ENCODE data around the gene GABRP.

The GABRP gene
- total RNA-seq, result 0 to 0.19 (median 0) reads per million in 9 experiments

DNA sequence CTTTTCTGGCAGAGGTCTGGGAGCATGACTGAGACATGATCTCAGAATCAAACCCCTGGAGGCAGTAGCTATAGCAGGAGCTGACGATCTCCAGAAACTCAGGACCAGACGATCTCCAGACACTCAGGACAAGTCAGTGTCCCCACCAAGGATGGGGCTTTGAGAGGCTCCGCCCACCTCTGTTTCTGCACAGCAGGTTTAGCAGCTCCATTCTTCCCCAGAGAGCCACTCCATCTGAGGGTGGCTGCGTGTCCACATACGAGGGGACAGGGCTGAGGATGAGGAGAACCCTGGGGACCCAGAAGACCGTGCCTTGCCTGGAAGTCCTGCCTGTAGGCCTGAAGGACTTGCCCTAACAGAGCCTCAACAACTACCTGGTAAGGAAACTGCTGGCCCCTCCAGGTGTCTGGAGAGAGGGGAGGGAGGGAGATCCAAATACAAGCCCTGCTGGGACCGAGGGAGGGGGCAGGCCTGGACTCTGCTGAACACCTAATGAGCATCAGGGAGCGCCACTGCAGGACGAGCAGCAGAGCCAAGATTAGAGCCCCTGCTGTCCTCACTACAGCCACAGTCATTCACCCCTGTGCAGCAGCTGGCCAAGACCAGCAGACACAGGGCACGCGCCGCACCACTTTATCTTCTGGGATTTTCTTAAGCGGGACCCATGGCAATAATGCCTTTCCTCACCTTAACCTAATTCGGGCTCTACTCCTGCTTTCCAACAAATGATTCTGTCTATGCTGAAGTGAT lies at the start of gene GABRP:
GABRP (plus strand) TSS at position 228 of the 750 bp plus-strand sequence. CDS start 4,891 bp downstream, outside the sequence.
- ATAC-seq (replicated peaks) (no peak), DNase-seq (no peak)
- no peak within 1 kb of the TSS for H3K4me3 Mint-ChIP-seq
- H3K4me1 Mint-ChIP-seq (ENCODE audit: low read depth in 2 of 2), result no peaks in the 10 kb centered on the region
- peaks cover 14 to 22% of the 10 kb centered on the region in 2 donors for H3K27me3 Mint-ChIP-seq
- no peaks in the 10 kb centered on the region for H3K36me3 Mint-ChIP-seq (ENCODE audit: insufficient read depth)
- no peaks in the 10 kb centered on the region for H3K9me3 Mint-ChIP-seq
- H3K27ac Mint-ChIP-seq, result no peak within 1 kb of the TSS

DNA sequence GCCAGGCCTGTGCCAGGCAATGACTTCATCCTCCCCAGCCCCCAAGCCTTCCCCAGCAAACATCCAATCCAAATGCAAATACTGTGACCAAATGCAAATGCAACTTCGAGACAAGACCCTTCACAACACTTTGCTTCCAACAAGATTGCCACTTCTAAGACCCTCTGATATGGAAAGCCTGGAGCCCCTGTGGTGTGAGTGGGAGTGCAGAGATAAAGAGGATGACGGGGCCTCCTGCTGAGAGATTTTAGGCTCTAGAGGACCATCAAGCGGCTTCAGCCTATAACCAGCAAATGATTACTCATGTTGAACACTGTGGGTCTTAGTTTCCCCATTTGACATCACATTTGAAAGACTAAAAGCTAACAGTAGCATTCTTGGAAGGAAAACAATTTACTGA lies 46.6 kb upstream of the GABRP start:
- peaks cover 0 to 22% of the 10 kb centered on the region in 2 donors for H3K9me3 Mint-ChIP-seq
- peaks cover 10 to 56% of the 10 kb centered on the region in 2 donors for H3K27me3 Mint-ChIP-seq
- no peak overlapping the region for H3K4me3 Mint-ChIP-seq
- H3K27ac Mint-ChIP-seq, result no peak overlapping the region
- no peaks in the 10 kb centered on the region for H3K36me3 Mint-ChIP-seq (ENCODE audit: insufficient read depth)
- DNase-seq, result no peak
- no peak for ATAC-seq (replicated peaks)
- H3K4me1 Mint-ChIP-seq (ENCODE audit: low read depth in 2 of 2), result no peaks in the 10 kb centered on the region

- no peak overlapping the region for H3K4me3 Mint-ChIP-seq
- H3K27me3 Mint-ChIP-seq, result peaks cover 16 to 54% of the 10 kb centered on the region in 2 donors
- ATAC-seq (replicated peaks) (no peak), DNase-seq (no peak)
- no peak overlapping the region for H3K27ac Mint-ChIP-seq
- H3K9me3 Mint-ChIP-seq, result peaks cover 0 to 21% of the 10 kb centered on the region in 2 donors
- H3K36me3 Mint-ChIP-seq (ENCODE audit: insufficient read depth), result no peaks in the 10 kb centered on the region
- no peaks in the 10 kb centered on the region for H3K4me1 Mint-ChIP-seq (ENCODE audit: low read depth in 2 of 2)
These were observed 45.9 kb upstream of the GABRP start for GRCh38 chr5:170737591-170737990.

- DNase-seq (no peak), ATAC-seq (replicated peaks) (no peak)
- Mint-ChIP-seq H3K27ac (no peak overlapping the region), H3K36me3 (ENCODE audit: insufficient read depth) (no peaks in the 10 kb centered on the region), H3K4me1 (ENCODE audit: low read depth in 2 of 2) (no peaks in the 10 kb centered on the region), H3K4me3 (no peak overlapping the region), H3K9me3 (peaks cover 0 to 11% of the 10 kb centered on the region in 2 donors), H3K27me3 (peaks cover 25 to 52% of the 10 kb centered on the region in 2 donors)
These were observed 44.7 kb upstream of the GABRP start for GRCh38 chr5:170738840-170739239.

- no peak for ATAC-seq (replicated peaks)
- DNase-seq, result no peak
- peaks cover 0 to 2% of the 10 kb centered on the region in 2 donors for H3K4me1 Mint-ChIP-seq (ENCODE audit: low read depth in 2 of 2)
- H3K4me3 Mint-ChIP-seq, result no peak overlapping the region
- H3K27me3 Mint-ChIP-seq, result peaks cover 30 to 57% of the 10 kb centered on the region in 2 donors
- no peaks in the 10 kb centered on the region for H3K36me3 Mint-ChIP-seq (ENCODE audit: insufficient read depth)
- H3K27ac Mint-ChIP-seq, result no peak overlapping the region
- peaks cover 0 to 11% of the 10 kb centered on the region in 2 donors for H3K9me3 Mint-ChIP-seq
These were observed 44.1 kb upstream of the GABRP start for GRCh38 chr5:170739446-170739845.

DNA sequence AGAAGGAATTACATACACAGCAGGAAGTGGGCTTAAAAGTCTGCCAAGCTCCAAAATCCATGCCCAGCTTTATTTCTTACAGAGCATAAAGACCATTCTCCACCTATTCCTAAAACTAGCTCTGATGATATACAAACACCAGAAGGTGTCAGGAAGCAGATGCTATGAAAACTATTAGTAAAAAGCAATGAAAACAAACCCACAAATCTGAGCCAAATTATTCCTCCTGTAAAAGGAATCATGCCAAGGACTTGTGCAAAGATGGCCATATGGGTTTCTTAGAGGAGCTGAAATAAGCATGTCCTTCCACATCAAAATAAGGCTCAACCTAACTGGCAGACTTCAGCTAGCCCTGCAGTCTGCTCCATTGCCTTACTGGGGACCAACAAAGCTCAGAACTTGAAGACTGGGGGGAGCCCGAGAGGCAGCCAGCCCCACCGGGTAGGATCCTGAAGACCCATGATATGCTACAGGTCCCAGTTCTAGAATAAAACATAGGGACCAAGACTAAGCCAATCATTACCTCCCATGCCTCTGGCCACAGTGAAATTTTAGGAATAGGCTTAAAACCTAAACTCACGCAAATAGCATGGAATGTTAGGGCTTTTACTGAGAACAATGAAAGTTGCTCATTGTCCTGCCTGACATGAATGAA lies 42.8 kb upstream of the GABRP start:
- DNase-seq (no peak), ATAC-seq (replicated peaks) (no peak)
- H3K27ac Mint-ChIP-seq, result no peak overlapping the region
- H3K4me1 Mint-ChIP-seq (ENCODE audit: low read depth in 2 of 2), result peaks cover 0 to 2% of the 10 kb centered on the region in 2 donors
- H3K36me3 Mint-ChIP-seq (ENCODE audit: insufficient read depth), result no peaks in the 10 kb centered on the region
- H3K9me3 Mint-ChIP-seq, result peaks cover 0 to 11% of the 10 kb centered on the region in 2 donors
- H3K4me3 Mint-ChIP-seq, result no peak overlapping the region
- H3K27me3 Mint-ChIP-seq, result peaks cover 30 to 53% of the 10 kb centered on the region in 2 donors

GRCh38 chr5:170741801-170742200 lies 41.7 kb upstream of the GABRP start:
- ATAC-seq (replicated peaks), result no peak
- Mint-ChIP-seq H3K36me3 (ENCODE audit: insufficient read depth) (no peaks in the 10 kb centered on the region), H3K27me3 (peaks cover 29 to 53% of the 10 kb centered on the region in 2 donors), H3K9me3 (no peaks in the 10 kb centered on the region), H3K27ac (no peak overlapping the region), H3K4me3 (no peak overlapping the region), H3K4me1 (ENCODE audit: low read depth in 2 of 2) (peaks cover 0 to 2% of the 10 kb centered on the region in 2 donors)
- DNase-seq, result no peak

DNA sequence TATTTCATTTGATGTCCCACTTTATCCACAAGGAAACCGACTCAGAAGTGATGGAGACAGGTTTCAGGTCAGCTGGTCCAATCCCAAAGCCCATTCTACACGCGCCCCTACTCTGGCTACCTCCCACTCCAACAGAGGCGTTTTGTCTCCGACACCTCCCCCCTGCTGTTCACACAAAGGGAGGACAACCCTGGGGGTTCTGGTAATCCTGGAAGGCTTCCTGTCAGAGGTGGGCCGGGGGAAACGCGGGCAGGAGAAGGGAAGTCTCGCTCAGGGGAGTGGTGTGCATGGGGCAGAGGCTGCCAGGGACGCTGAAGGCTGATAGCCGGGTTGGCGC lies 39.7 kb upstream of the GABRP start:
- Mint-ChIP-seq H3K9me3 (no peaks in the 10 kb centered on the region), H3K27ac (peak overlapping the region in 1 of 2 donors; percentile 46), H3K4me1 (ENCODE audit: low read depth in 2 of 2) (peaks cover 0 to 2% of the 10 kb centered on the region in 2 donors), H3K4me3 (no peak overlapping the region), H3K36me3 (ENCODE audit: insufficient read depth) (no peaks in the 10 kb centered on the region), H3K27me3 (peaks cover 44 to 68% of the 10 kb centered on the region in 2 donors)
- DNase-seq (no peak), ATAC-seq (replicated peaks) (no peak)

- no peaks in the 10 kb centered on the region for H3K9me3 Mint-ChIP-seq
- peaks cover 0 to 2% of the 10 kb centered on the region in 2 donors for H3K4me1 Mint-ChIP-seq (ENCODE audit: low read depth in 2 of 2)
- H3K27me3 Mint-ChIP-seq, result peaks cover 60 to 76% of the 10 kb centered on the region in 2 donors
- ATAC-seq (replicated peaks) (no peak), DNase-seq (no peak)
- no peak overlapping the region for H3K27ac Mint-ChIP-seq
- H3K36me3 Mint-ChIP-seq (ENCODE audit: insufficient read depth), result no peaks in the 10 kb centered on the region
- no peak overlapping the region for H3K4me3 Mint-ChIP-seq
These were observed 37.9 kb upstream of the GABRP start for GRCh38 chr5:170745481-170746071.

DNA sequence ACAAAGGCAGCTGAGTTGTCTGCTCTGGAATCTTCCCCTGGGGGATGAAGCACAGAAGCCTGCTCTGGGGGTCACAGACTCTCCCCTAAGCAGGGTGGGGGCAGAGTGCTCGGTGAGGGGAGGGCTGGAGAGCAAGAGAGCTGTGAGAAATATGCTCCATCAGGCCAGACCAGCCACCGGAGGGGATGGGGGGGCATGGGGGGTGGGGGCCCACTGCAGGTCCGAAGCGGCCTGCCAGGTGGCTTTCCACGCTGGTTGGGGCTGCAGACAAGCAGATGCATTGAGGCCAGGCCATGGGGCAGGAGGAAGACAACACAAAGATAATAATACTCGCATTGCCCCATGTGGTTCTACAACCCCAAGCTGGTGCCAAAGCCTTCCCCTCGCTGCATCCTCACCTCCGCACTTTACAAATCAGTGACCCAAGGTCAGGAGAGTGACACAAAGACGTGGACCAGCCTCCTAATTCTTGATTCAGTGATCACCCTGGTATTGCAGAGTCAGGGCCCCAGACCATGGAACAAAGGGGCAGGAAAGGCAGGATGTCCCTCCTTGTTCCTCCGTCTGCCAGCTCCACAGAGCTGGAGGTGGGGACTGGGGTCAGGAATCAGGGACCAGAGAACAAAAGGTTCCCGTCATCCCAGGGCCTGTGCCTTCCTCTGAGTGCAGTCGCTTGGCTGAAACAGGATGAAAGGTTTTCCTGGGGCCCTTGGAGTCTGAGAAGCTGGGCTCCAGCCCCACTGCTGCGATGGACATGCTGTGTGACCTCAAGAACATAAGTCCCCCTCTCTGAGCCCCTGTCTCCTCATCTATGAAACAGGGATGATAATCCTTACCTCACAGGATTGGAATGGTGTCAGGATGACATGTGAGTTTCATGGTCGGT lies 37.2 kb upstream of the GABRP start:
- Mint-ChIP-seq H3K27me3 (peaks cover 64 to 82% of the 10 kb centered on the region in 2 donors), H3K4me3 (no peak overlapping the region), H3K27ac (no peak overlapping the region), H3K4me1 (ENCODE audit: low read depth in 2 of 2) (peaks cover 0 to 2% of the 10 kb centered on the region in 2 donors), H3K9me3 (no peaks in the 10 kb centered on the region), H3K36me3 (ENCODE audit: insufficient read depth) (no peaks in the 10 kb centered on the region)
- ATAC-seq (replicated peaks) (no peak), DNase-seq (no peak)

GRCh38 chr5:170746961-170747340 lies 36.6 kb upstream of the GABRP start:
- H3K4me3 Mint-ChIP-seq, result no peak overlapping the region
- ATAC-seq (replicated peaks) (no peak), DNase-seq (no peak)
- peaks cover 0 to 2% of the 10 kb centered on the region in 2 donors for H3K4me1 Mint-ChIP-seq (ENCODE audit: low read depth in 2 of 2)
- H3K27ac Mint-ChIP-seq, result no peak overlapping the region
- H3K9me3 Mint-ChIP-seq, result no peaks in the 10 kb centered on the region
- H3K36me3 Mint-ChIP-seq (ENCODE audit: insufficient read depth), result no peaks in the 10 kb centered on the region
- H3K27me3 Mint-ChIP-seq, result peaks cover 59 to 78% of the 10 kb centered on the region in 2 donors

DNA sequence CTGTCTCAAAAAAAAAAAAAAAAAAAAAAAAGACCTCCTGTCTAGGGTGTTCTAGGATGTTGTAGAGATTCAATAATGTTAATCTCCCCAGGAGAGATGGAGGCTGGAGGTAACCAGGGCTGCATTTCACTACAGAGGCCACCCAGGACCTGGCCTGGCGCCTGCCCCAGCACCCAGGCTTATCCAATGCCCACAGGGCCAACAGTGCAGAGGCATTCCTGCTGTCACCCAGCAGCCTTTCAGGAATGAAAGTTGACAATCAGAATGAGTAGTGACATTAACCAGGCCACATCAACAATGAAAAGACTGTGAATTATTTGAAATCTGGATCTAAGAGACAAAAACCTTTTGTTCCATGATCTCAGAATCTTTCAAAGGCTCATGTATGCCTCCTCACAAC lies 36.2 kb upstream of the GABRP start:
- Mint-ChIP-seq H3K4me3 (no peak overlapping the region), H3K27me3 (peaks cover 55 to 79% of the 10 kb centered on the region in 2 donors), H3K9me3 (no peaks in the 10 kb centered on the region), H3K36me3 (ENCODE audit: insufficient read depth) (no peaks in the 10 kb centered on the region), H3K4me1 (ENCODE audit: low read depth in 2 of 2) (peaks cover 0 to 2% of the 10 kb centered on the region in 2 donors), H3K27ac (no peak overlapping the region)
- DNase-seq, result no peak
- no peak for ATAC-seq (replicated peaks)

- Mint-ChIP-seq H3K27ac (no peak overlapping the region), H3K27me3 (peaks cover 52 to 83% of the 10 kb centered on the region in 2 donors)
These were observed 35.7 kb upstream of the GABRP start for GRCh38 chr5:170747851-170748250.

More at GRCh38 chr5:170747851-170748250, 35.7 kb upstream of the GABRP start:
- H3K4me3 Mint-ChIP-seq, result no peak overlapping the region
- H3K36me3 Mint-ChIP-seq (ENCODE audit: insufficient read depth), result no peaks in the 10 kb centered on the region
- H3K4me1 Mint-ChIP-seq (ENCODE audit: low read depth in 2 of 2), result peaks cover 0 to 2% of the 10 kb centered on the region in 2 donors
- no peaks in the 10 kb centered on the region for H3K9me3 Mint-ChIP-seq
- DNase-seq (no peak), ATAC-seq (replicated peaks) (no peak)

Data from effector memory CD8-positive, alpha-beta T cell (primary cell).